GM13977 (cell line): ENCODE data around the gene C11orf91.
"Not testable (repeated sequence)": the region's sequence is repeated elsewhere in the genome, so short reads cannot be mapped to it uniquely, and the experiment has no call there.

ENCODE experiments used
- DNase-seq: peaks from one replicate; pipeline ENCODE4 v3.0.0; 2012; ENCODE audit warnings: low spot score
- in situ Hi-C: fragments of 300-500 bp; cut with MboI; formaldehyde crosslinking; loops from one replicate; pipeline ENCODE4 v1.12.0; 2022; ENCODE audit warnings: low sequenced_read_pairs, low pct_unique_long_range_greater_than_20kb, mixed read lengths, inconsistent platforms; ENCODE audit not compliant: unreplicated experiment
- TF ChIP-seq, protein P1 (sequence below): IDR thresholded peaks from 2 replicates; pipeline ENCODE4 v1.5.1; 2012; ENCODE audit warnings: mild to moderate bottlenecking, control low read depth; ENCODE audit not compliant: insufficient read depth; ENCODE audit errors: extremely low read depth, missing control alignments

The C11orf91 gene

DNA sequence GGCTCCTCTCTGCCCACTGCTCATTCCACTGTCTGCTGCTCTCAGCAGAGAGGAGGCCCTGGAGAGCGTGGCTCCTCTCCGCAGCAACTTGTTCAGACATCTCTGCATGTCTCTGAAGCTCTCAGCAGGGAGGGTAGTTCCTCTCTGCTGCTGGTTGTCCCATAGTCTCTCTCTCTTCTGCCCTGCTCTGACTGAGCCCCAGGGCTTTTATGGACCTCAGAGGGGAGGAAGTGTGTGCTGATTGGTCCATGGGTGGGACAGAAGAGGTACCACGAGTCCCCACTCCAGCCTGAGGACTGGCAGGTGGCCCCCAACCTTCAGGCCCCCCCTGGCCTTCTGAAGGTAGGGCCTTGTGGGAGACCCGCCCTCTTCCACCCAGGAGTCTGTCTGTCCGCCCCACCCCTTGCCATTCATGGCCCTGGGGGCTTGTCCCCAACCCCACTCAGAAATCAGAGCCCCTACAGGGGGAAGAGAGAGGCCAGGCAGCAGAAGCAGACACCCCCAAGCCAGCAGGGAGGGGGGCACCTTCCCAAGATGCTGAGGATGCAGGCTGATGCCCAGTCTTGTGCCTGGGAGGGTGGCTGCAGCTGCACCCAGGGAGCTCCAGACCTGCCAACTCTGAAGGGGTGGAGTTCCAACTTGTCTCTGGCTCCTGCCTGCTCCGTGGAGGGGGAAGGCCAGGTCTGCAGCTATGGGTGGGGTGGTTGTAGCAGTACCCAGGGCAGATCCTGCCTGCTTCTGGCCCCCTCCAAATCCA lies 35.1 kb downstream of the C11orf91 start:
- no peak for DNase-seq
- in situ Hi-C loops = no loop called here
- TF ChIP-seq, protein P1, sequence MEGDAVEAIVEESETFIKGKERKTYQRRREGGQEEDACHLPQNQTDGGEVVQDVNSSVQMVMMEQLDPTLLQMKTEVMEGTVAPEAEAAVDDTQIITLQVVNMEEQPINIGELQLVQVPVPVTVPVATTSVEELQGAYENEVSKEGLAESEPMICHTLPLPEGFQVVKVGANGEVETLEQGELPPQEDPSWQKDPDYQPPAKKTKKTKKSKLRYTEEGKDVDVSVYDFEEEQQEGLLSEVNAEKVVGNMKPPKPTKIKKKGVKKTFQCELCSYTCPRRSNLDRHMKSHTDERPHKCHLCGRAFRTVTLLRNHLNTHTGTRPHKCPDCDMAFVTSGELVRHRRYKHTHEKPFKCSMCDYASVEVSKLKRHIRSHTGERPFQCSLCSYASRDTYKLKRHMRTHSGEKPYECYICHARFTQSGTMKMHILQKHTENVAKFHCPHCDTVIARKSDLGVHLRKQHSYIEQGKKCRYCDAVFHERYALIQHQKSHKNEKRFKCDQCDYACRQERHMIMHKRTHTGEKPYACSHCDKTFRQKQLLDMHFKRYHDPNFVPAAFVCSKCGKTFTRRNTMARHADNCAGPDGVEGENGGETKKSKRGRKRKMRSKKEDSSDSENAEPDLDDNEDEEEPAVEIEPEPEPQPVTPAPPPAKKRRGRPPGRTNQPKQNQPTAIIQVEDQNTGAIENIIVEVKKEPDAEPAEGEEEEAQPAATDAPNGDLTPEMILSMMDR = no peak

DNA sequence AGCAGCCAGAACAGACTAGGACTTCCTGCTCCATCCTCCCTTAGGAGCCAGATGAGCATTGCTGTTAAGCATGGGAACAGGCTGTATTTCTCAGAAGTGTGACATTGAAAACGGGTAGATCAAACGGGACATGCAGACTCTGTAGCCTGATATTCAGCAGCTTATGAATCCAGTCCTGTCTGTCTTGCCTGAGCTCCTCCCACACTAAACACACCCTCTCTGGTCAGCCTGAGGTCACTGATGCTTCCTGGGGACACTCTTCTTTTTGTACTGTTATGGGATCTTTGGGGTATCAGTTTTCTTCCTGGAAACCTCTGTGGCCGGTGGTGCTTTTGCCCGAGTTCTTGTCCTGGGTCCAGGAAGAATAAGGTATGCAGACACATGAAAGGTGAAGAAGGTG lies 35.8 kb downstream of the C11orf91 start:
- no peak for DNase-seq
- TF ChIP-seq, protein P1 = no peak
- in situ Hi-C loops = no loop called here

DNA sequence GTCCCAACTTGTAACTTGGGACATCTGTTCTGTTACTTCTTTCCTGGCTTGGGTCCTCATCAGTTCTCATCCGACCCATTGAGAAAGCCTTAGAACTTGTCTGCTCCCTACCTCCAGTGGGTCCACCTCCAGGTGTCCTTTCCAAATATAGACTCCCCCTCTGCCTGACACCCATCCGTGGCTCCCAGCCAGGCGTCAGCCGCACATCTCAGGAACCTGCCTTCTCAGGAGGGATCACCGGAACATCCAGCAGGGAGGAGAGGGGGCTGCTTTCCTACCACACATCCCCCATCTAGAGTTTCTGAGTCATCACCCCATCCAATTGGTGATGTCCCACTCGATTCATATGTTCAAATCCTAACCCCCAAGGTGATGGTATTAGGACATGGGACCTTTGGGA lies 36.5 kb downstream of the C11orf91 start:
- TF ChIP-seq, protein P1 = no peak

DNA sequence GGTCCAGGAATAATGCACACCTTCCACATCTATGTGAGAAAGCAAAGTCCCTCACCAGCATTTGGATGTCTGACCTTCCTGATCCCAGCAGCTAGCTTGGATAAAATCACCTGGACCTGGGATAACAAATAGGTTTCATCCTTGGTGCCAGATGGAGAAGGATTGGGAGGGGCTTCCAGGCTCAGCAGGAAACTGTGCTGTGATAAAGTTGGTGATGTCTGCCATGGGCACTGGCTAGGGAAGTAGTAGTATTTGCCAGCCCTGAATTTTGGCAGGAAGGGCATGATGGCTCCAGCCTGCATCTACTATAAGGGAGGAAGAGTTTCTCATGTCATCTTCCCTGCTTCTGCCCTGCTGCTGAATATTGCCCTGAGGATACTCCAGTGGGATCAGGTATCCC lies 37.5 kb downstream of the C11orf91 start:
- in situ Hi-C loops = no loop called here

More for the DNA sequence above, 36.5 kb downstream of the C11orf91 start:
- no peak for DNase-seq
- in situ Hi-C loops = no loop called here

DNA sequence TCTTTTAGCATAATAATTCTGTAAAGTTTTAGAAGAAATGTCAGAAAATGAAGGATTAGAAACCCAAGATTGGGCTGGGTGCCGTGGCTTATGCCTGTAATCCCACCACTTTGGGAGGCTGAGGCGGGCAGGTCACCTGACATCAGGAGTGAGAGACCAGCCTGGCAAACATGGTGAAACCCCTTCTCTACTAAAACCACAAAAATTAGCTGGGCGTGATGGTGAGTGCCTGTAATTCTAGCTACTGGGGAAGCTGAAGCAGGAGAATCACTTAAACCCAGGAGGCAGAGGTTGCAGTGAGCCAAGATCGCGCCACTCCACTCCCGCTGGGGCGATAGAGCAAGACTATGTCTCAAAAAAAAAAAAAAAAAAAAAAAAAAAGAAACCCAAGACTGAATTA lies 39.1 kb downstream of the C11orf91 start:
- DNase-seq, in situ Hi-C loops: not testable (repeated sequence)

More for the DNA sequence above, 37.5 kb downstream of the C11orf91 start:
- TF ChIP-seq, protein P1 = no peak
- DNase-seq = no peak

DNA sequence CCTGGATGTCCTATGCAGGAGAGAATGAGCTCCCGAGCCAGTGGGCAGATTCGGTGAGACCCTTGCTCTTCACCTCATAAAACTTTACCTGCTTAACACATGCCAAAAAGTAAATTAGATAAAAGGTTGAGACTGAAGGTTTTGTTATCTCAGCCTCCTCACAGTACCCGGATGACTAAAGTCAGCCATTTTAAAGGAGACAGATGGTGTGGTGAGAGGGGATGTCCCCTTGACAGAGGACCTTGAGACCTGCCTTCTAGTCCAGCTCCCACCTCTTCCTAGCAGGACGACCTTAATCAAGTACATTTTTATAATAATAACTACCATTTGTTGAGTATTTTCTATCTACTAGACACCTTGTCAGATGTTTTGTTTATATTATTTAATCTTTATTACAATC lies 39.7 kb downstream of the C11orf91 start:
- TF ChIP-seq, protein P1 = no peak
- no peak for DNase-seq
- in situ Hi-C loops = no loop called here

DNA sequence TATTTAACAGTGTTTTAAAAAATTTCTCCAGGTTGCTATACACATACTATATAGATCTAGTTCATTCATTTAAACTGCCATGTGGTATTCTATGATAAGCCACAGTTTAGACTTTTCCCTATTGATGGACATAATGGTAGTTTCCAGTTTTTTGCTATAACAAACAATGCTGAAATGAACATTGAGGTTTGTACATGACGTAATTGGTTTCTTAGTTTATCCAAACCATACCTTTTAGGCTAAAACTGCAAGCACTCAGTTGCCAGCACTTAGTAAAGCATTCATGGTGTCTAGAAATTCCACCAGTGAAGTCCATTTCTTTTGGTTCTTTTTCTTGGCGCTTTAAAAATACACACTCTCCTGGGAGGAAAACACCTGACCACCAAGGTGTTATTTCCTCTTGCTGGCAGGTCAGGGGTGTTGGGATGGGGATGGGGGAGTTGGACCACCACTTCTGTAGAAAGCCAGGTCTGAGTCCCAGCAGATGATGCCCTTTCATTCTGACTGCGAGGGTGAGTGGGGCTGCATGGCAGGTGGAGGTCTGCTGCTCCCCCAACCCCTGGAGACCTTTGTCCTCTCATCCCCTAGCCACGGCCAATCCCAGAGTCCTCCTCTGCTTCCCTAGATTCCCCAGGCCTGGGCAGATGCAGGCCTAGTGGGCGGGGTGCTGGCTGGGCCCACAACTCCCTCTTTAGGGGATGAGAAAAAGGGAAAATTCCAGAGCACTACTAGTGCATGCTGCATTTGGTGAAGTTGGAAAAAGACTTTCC lies 41.1 kb downstream of the C11orf91 start:
- TF ChIP-seq, protein P1 = no peak
- no peak for DNase-seq
- in situ Hi-C loops = no loop called here
